Measurements from ENCODE around the gene ARHGAP30.

The ARHGAP30 gene

DNA sequence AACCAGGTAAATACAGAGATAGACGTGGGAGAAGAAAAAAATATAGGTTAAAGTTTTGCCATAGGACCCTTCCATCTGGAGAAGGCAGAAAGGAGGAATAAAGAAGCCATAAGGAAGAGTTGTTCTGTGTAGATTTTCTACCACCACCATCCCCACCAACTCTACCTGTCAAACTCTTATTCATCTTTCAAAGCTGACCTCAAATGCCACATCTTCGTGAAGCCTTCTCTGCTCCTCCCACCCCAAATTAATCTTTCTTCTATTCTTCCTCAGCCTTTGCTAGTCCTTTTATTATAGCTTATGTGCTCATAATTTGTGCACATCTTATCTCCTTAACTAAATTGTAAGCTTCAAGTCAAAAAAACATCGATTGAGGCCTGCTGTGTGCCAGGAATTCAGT, 20.9 kb upstream of the ARHGAP30 start:
- DNase-seq = no peak

DNA sequence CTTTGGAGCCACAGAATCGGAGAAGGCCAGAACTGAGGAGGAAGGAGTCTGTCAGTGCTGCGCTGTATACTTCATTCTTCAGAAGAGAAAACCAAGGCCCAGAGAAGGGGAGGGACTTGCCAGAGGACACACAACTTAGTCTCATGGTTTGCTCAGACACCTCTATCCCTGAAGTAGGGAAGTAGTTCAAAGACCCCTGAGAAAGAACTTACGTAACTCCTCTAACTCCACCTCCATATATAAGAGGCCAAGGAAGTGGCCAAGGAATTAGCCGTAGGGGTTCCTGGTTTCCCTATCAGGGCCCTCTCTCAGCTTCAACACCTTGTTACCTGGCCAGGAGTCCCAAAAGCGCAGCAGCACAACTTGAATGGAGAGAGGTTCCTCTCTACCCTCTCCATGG, 20.2 kb upstream of the ARHGAP30 start:
- DNase-seq = no peak

GRCh38 chr1:161089251-161089924, 19.7 kb upstream of the ARHGAP30 start, which contains the start of gene NECTIN4:
NECTIN4 (minus strand) TSS chr1:161089558; CDS start chr1:161089296, 262 bp downstream.
- no peak for DNase-seq

GRCh38 chr1:161088587-161089110, 19.0 kb upstream of the ARHGAP30 start:
- no peak for DNase-seq

DNA sequence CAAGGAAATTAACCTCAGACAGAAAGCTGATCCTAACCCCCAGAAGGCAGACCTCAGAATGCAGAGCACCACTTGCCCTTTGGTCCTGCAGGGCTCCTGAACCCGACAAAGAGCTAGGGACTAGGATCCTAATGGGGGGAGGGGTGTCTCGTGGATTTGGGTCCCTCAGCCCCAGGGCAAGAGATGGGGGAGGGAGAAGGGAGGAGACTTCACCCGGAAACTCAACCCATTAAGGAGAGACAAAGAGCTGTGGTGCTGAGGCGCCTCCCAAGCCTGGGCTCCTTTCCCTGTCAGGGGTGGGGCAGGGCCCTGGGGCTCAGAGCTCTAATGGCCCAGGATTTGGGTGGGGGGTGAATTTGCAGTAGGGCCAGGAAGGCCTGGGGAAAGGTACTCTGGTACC, 16.8 kb upstream of the ARHGAP30 start:
- no peak for DNase-seq

- no peak for DNase-seq
Observed at GRCh38 chr1:161085165-161085564, 15.5 kb upstream of the ARHGAP30 start.

GRCh38 chr1:161084597-161084988, 14.9 kb upstream of the ARHGAP30 start:
- DNase-seq = no peak

DNA sequence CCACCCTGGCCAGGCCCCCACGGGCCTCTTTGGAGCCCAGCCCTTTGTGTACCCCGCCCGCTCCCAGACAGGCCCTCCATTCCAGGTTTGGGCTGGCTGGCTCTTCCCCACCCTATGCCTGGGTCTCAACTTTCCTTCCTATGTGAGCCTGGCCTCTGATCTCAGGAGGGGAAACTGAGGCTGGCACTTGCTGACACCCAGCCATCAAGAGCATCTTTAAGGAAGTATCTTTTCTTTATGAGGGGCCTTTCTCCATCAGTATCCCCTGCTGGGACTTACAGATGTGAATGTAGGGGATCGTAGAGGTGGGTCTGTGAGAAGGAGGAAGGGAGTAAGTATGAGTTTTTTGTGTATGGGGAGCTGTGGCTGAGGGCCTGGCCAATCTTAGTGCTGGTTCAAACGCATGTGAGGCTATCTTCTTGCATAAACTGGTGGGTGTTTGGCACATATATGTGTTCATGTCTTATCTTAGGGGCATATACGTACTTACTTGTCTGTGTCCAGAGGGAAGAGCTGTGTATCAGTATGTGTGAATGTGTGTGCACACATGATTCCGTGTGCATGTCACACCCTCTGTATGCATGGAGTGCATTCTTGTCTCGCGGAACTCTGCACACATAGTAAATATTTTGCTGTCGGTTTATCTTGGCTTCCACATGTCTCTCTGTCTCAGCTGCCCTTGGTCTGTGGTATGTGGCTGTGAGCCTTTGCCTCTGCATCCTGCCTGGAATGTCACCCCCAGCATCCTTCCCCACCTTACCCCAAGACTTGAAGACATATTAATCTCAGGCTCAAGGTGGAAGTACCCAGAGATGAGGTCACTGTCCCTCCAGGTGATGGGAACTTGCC, 14.3 kb upstream of the ARHGAP30 start:
- DNase-seq = no peak

- no peak for DNase-seq
Observed at GRCh38 chr1:161082996-161083747, 13.5 kb upstream of the ARHGAP30 start.

DNA sequence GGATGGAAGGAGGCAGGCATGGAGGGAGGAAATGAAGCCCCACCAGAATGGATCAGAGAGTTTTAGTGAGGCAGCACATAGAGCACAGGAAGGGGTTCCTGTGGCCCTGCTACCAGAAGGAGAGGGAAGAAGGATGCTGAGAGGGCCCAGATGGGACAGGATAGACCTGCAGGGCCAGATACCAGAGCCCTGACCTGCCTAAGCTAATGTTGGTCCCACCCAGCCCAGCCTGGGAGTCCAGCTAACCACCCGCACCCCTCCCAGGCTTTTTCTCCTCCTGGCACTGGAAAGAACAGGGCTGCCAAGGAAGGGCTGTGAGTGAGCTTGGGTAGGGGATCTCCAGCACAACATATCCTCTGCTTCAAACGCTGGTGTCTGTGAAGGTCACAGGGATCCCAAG, 12.8 kb upstream of the ARHGAP30 start:
- DNase-seq = no peak

DNA sequence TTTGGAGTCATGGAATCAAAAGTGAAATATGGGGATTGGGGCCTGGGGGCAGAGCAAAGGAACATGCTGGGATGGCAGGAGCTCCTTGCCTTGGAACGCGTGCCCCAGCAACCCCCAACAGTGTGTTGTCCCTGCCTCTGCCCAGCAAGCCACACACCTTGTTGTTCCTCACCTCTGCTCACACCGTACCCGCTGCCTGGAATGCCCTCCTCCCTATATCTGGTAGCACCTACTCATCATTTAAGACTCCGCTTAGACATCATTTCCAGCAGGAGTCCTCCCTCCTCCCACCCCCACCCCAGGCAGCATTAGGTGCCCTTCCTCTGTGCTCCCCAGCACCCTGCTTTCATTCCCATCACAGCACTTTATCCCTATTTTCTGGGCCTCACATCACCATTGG, 11.8 kb upstream of the ARHGAP30 start:
- no peak for DNase-seq

DNA sequence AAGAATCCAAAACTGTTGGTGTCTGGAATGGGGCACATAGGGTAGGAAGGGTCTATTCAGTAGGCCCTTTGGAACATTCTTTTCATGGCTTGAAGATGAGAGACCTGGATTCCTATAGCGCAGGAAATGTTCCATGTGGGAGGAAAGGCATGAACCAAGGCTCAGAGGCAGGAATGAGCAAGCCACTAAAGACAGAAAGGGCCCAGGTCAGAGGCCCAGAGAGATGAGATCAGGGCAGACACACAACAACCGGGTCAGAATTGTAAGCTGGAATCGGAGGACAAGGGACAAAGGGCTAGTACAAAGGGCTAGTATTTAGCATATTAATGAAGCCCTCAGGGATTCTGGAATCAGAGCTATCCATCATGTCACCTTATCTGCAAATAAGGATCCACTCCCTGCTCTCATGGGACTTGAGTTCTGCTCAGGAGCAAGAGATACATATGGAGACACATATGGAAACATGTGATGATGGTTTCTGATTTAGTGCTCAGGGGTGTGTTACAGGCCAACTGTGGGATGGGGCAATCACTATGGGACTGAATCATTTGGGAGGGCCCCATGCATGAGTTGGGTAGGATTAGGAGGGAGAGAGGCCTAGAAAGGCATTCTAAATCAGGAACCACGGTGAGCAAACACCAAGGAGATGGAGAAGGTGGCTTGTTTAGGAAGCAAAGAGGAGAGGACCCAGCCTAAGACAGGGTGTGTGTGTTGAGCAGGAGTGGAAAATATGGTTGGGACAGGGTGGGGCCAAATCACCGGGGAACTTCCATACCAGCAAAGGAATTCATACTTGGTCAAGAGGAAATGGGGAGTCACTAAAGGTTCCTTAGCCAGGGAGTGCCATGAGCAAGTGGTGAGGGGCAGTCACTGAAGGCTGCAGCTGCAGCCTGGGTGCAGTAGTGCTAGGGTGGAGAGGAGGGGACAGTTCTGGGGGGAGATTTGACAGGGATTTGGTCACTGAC, 11.0 kb upstream of the ARHGAP30 start:
- no peak for DNase-seq

DNA sequence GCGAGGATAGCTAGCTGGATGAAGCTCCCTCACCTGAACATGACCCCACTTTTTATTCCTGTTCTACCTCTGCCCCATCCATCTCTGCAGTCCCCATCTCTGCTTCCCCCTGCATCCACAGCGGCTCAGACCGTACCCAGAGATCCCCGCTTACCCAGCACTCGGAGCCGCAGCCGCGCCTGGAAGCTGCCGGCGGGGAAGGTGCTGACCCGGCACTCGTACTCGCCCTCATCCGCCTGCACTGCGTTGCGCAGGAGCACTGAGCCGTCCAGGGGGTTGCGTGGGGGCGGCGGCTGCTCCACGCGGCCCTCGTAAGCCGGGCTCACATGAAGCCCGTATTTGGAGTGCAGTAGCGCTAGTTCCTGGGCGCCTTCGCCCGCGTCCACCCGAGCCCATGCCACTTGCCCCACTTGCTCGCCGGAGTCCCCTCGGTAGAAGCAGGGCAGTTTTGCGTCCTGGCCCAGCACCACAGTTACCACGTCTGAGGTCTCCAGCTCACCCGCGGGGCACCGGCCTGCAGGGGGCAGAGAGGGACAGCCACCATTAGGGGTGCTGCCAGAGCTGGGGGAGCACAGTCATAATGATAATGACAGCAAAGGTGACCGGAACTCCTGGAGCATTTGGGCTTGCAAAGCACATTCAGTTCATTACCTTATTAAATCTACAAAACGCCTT, 9.9 kb upstream of the ARHGAP30 start:
- DNase-seq = no peak

GRCh38 chr1:161077426-161077825, 7.7 kb upstream of the ARHGAP30 start:
- DNase-seq = no peak

DNA sequence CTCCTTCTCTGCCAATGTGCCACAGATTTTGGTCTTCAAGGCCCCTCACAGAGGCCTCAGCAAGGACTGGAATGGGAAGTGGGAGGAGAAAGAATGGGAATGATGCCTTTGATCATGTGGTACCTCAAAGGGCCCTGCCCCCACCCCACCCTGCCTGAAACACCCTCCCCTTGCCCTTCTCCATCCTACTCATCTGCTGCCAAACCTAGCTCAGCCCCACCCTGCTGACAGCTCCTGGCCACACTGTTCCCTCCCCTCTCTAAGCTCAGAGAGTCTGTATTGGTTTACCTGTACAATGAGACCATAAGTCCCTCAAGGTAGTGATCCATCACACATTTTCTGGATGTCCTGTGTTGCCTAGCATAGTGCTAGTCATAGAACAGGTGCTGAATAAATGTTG, 6.7 kb upstream of the ARHGAP30 start:
- DNase-seq = no peak

DNA sequence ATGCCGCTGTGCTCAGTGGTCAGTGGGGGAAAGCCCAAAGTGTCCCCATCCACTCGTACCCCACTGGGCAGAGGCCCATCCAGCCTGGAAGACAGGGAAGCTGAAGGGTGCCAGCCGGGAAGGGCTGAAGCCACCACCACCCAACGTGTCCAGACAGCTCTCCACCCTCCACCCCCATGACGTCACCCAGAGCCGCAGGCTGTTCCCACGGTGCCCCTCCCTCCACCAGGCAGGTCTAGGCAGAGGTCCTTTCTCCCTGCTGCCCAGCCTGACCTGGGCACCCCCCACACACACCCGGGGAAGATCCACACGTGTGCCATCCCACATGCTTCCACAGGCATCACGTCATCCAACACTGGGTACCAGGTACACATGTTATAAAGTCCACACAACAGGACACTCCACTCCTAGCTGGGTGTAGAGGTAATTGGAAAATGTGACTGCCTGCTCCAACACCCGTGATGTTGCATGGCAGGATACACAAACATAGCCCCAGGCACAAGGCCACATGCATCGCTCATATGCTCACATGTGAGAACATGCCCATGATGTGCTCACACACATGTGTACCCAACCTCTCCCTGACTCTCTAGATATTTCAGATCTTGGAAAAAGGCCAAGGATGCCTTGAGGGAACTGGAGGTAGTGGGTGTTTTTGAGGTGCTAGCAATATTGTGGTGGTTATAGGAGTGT, 5.1 kb upstream of the ARHGAP30 start:
- no peak for DNase-seq

DNA sequence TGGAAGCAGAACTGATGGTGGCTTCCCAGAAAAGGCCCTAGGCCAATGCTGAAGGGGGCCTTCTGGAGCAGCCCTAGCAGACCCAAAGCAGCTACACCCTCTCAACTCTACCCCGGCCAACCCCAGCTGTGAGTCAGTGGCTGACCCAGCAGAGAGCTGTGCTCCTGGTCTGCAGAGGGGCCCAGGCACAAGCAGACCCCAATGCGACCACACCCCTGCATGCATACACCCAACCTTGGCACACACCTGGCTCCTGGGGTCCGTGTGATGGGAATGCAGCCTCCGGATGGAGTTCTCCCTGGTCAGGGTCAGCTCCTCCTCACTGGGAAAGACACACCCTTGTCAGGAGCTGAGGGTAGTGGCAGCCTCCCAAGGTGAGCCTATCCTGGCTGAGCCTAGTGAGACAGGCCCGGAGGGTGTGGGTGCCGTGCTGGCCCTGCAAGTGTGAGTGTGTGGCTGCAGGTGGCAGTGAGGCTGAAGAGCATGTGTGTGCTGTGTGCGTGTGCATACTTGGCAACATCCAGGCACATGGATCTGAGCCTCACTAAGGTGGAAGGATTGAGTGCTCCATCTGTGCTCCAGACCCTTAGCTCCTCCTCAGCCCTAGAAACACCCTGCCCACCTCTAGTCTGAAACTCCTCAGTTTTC, 3.9 kb upstream of the ARHGAP30 start:
- no peak for DNase-seq

DNA sequence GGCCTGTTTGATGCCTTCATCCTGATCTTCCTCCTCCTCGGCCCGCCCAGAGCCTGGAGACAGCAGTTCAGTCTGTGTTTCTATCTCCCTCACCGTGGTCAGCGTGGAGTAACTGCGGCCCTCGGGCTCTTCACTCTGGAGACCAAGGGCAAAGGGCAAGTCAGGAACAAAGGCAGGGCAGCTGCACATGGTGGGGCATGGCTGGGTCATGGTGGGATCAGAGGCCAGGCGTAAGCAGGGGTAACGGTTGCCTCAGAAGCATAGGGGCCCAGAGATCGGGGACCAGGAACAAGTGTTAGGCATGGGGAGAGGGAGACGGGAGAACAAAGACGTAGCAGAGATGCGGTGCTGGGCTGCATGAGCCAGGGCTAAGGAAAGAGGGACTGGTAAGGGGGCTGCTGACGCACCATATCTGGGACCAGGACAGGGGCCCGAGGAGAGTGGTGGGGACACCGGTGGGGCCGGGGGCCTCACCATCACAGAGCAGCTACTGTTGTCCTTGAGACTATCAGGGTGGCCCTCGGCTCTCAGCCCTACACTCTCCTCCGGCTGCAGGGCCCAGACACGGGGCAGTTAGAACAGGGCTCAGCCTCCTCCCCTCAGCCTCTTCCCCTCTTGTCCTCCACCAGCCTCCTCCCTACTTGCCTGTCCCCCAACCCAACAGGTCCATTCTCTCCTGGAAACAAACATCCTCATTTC, 3.2 kb upstream of the ARHGAP30 start:
- DNase-seq = no peak

GRCh38 chr1:161071886-161072371, 2.2 kb upstream of the ARHGAP30 start:
- peak; percentile 43 for DNase-seq

GRCh38 chr1:161070761-161071160, 1.1 kb upstream of the ARHGAP30 start:
- DNase-seq = no peak
